Stimulated activated naive CD8-positive, alpha-beta T cell treated with anti-CD3 and anti-CD28 coated beads, Interleukin-15, amount 100 ng/mL, for 72 hours (primary cell): ENCODE data around the gene RANBP1.

Source experiments
- ATAC-seq: fragments of 150-1000 bp; cut with Tn5 transposase; 2 replicates; pipeline ENCODE4 v1.10.0; 2021; ENCODE audit warnings: mild to moderate bottlenecking, moderate library complexity
- DNase-seq, 2 donors: peaks; one replicate each; pipeline ENCODE4 v3.0.0; 2021 to 2022
- H3K27ac Mint-ChIP-seq, 2 donors: one replicate each; pipeline ENCODE4 v1.8.0; 2022; ENCODE audit warnings: mild to moderate bottlenecking in 2 of 2, mixed read lengths in 2 of 2, moderate library complexity in 2 of 2
- H3K27me3 Mint-ChIP-seq: one replicate; pipeline ENCODE4 v1.8.0; 2022; ENCODE audit warnings: mixed read lengths
- H3K4me1 Mint-ChIP-seq: one replicate; pipeline ENCODE4 v1.8.0; 2022; ENCODE audit warnings: mild to moderate bottlenecking, mixed read lengths
- H3K4me3 Mint-ChIP-seq, 2 donors: one replicate each; pipeline ENCODE4 v1.8.0; 2022; ENCODE audit warnings: mild to moderate bottlenecking in 2 of 2, mixed read lengths in 2 of 2, moderate library complexity in 1 of 2
- H3K9me3 Mint-ChIP-seq, 2 donors: one replicate each; pipeline ENCODE4 v1.8.0; 2022; ENCODE audit warnings: mixed read lengths in 2 of 2

RANBP1 gene

DNA sequence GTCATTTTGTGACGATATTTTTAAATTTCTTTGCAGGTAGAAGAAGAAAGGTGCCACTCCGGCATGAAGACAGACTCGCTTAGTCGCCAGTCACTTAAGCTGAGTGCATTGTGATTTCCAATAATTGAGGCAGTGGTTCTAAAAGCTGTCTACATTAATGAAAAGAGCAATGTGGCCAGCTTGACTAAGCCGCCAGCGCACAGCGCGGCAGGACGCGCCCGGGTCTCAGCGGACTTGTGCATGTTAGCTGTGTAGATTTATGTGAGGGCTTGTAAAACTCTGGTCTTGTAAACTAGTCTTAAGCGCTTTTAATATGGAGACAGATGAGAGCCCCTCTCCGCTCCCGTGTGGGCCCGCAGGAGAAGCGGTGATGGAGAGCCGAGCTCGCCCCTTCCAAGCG is 30.3 kb upstream of the RANBP1 start:
- ATAC-seq (no peak), DNase-seq (no peak)
- no peak overlapping the region for H3K27ac Mint-ChIP-seq
- no peaks in the 10 kb centered on the region for H3K27me3 Mint-ChIP-seq
- H3K4me1 Mint-ChIP-seq = peaks cover 94% of the 10 kb centered on the region
- no peaks in the 10 kb centered on the region for H3K9me3 Mint-ChIP-seq
- H3K4me3 Mint-ChIP-seq = no peak overlapping the region

DNA sequence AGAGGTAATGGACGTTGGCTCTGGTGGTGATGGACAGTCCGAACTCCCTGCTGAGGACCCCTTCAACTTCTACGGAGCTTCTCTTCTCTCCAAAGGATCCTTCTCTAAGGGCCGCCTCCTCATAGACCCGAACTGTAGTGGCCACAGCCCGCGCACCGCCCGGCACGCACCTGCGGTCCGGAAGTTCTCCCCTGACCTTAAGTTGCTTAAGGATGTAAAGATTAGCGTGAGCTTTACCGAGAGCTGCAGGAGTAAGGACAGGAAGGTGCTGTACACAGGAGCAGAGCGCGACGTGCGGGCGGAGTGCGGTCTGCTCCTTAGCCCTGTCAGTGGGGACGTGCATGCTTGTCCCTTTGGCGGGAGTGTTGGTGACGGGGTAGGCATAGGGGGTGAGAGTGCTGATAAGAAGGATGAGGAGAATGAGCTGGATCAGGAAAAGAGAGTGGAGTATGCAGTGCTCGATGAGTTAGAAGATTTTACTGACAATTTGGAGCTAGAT is 29.8 kb upstream of the RANBP1 start:
- no peak for ATAC-seq
- Mint-ChIP-seq H3K4me3 (no peak overlapping the region), H3K27me3 (no peaks in the 10 kb centered on the region), H3K9me3 (no peaks in the 10 kb centered on the region), H3K27ac (no peak overlapping the region), H3K4me1 (peaks cover 94% of the 10 kb centered on the region)
- DNase-seq = no peak

DNA sequence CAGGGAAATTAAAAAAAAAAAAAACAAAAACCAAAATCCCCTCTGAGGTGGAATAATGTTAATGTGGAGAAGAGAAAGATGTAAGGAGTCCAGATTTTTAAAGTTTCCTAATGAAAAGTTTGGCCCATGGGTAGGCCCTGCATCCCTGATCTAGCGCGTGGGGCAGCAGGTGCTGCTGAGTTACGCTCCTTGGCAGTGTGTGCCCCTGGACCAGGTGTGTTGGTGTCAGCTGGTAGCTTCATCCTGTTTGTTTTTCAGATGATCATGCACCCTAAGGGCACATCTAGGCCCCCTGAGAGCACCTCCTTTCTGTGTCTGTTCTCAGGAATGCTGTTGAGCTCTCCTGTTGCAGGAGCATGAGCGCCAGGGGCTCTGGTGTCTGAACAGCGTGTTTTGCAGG is 29.1 kb upstream of the RANBP1 start:
- DNase-seq = no peak
- Mint-ChIP-seq H3K27ac (no peak overlapping the region), H3K9me3 (no peaks in the 10 kb centered on the region), H3K4me1 (peaks cover 94% of the 10 kb centered on the region), H3K27me3 (no peaks in the 10 kb centered on the region), H3K4me3 (no peak overlapping the region)
- no peak for ATAC-seq

DNA sequence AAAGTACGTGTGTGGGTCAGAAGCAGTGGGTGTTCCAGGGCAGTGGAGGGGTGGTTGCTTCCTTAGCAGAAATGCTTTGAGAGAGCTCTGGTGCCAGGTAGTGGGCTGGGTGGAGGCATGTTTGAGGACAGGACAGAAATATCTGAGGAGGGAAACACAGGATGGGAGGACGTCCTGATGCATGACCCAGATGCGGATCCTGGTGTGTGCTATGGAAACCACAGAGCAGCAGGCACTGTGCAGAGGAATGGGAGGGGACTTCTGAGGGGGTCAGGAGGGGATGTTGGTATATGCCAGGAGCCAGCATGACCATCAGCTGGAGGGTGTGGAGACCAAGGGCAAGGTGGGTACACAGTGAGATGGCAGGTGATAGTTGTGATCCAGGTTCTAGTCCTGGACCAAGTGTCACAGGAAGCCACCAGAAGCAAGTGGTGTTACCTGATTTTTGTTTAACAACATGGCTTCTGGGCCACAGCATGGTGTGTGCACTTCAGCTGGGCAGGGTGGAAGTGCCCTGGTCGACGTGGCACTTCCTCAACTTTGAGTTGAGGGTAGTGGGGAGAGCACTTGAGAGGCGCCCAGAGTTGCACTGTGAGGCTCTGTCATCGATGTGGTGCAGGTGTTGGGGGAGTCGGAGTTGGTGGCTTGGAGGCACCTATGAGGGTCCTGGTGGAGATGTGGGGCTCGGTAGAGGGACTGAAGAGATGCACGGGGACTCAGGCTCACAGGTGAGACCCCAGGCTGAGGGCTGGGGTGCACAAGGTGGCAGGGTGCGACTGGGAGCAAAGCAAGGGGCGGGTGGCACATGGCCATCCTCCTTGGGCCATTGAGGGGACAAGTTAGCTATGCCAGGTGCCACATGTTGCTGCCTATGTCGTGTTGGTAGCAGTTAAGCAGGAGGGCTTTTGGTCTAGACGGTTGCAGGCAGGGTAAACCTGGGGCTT is 28.3 kb upstream of the RANBP1 start:
- no peak for ATAC-seq
- H3K4me3 Mint-ChIP-seq = no peak overlapping the region
- no peaks in the 10 kb centered on the region for H3K9me3 Mint-ChIP-seq
- DNase-seq = no peak
- H3K4me1 Mint-ChIP-seq = peaks cover 94% of the 10 kb centered on the region
- H3K27ac Mint-ChIP-seq = peak overlapping the region in 1 of 2 donors; percentile 21
- H3K27me3 Mint-ChIP-seq = no peaks in the 10 kb centered on the region

DNA sequence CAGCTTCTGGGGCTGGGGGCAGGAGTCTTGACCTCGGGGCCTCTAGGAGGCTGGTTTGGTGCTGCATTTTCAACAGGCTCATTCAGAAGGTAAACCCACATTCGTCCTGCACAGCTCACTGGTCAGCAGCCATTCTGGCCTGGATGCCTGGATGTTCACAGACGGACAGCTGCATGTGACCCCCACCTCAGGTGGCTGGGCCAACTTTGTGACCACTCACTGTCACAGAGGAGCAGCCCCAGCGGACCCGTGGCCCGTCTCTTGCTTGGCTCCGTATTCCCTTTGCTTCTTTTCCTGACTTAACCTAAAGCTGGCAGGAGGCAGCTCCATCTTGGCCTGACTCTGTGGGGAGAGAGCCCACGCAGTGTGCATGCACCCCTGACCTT is 27.6 kb upstream of the RANBP1 start:
- H3K4me1 Mint-ChIP-seq = peaks cover 92% of the 10 kb centered on the region
- H3K9me3 Mint-ChIP-seq = no peaks in the 10 kb centered on the region
- no peak overlapping the region for H3K4me3 Mint-ChIP-seq
- H3K27ac Mint-ChIP-seq = no peak overlapping the region
- ATAC-seq = no peak
- no peak for DNase-seq
- no peaks in the 10 kb centered on the region for H3K27me3 Mint-ChIP-seq

DNA sequence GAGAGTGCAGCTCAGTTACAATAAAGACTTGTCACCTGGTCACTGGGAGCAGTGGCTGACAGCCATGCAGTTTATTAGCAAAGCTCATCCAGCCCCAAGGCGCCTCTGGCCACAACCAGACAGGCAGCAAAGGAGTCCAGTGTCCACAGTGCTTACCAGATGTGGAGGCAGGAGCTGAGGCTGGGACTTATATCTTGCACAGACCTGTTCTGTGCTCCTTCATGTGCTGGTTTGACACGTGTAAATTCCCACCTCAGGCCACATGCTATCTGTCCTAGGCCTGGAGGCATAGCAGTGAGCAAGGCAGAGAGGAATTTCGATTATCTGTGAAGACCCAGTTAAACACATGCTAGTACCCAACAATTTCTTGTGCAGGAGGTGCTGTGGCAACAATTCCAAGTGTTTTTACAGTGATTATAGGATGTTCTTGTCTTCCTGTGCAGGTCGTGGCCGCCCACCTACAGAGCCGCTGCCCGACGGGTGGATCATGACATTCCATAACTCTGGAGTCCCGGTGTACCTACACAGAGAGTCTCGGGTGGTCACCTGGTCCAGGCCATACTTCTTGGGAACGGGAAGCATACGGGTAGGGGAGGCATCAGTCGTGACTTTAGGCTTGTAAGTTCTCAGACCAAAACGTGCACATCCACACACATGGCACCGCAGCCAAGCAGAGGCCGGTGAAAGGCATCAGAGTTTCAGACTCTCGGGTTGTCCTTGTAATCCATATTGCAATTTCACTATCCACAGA is 26.5 kb upstream of the RANBP1 start:
- H3K27ac Mint-ChIP-seq = peak overlapping the region in 1 of 2 donors; percentile 30
- no peaks in the 10 kb centered on the region for H3K9me3 Mint-ChIP-seq
- DNase-seq = no peak
- H3K4me1 Mint-ChIP-seq = peaks cover 92% of the 10 kb centered on the region
- H3K27me3 Mint-ChIP-seq = no peaks in the 10 kb centered on the region
- H3K4me3 Mint-ChIP-seq = no peak overlapping the region
- no peak for ATAC-seq

DNA sequence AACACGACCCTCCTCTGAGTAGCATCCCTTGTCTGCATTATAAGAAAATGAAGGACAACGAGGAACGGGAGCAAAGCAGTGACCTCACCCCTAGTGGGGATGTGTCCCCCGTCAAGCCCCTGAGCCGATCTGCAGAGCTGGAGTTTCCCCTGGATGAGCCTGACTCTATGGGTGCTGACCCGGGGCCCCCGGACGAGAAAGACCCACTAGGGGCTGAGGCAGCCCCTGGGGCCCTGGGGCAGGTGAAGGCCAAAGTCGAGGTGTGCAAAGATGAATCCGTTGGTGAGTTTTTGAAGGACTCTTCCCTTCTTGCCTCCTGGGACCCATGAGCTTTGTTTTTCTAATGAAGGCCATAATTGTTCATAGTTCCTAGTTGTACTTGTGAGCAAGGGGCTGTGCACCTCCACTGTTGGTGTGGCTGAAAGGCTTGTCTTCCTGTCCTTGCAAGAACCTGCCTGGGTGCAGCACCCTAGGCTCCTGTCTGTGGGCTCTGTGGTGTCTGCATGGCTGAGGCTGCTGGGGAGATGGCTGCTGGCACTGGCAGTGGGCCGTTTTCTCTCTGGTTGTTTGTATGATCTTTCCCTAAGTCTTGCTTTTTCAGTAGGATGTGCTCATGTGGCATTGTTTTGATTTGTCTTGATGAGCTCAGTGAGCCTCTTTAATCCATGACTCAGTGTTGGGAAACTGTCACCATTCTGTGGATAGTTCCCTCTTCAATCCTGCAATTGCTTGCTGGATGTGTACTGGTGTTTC is 25.8 kb upstream of the RANBP1 start:
- Mint-ChIP-seq H3K9me3 (no peaks in the 10 kb centered on the region), H3K4me3 (no peak overlapping the region), H3K27ac (no peak overlapping the region), H3K27me3 (no peaks in the 10 kb centered on the region), H3K4me1 (peaks cover 92% of the 10 kb centered on the region)
- DNase-seq (no peak), ATAC-seq (no peak)

DNA sequence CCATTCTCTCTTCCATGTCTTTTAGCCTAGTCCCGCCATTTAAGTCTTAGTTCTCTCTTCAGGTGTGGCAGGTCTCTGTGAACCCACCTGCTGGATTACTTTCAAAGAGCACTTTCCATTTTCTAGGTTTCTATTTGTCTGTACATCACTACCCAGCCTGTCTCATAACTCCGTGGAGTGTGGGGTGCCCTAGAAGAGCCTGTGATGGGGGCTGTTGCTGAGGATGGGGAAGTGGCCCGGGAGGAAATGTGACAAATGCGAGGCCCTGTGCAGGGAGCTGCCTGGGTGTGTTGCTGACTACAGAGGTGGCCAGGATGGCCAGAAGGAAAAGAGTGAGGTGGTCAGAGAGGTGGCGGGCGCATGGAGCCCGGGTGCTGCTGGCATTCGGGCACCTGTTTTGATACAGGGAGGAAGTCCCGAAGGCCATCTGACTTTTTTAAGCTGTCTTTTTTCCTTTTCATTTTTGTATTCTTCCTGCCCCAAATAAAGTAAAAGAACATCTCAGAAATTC is 25.1 kb upstream of the RANBP1 start:
- Mint-ChIP-seq H3K4me3 (peak overlapping the region; percentile 0 to 37), H3K4me1 (peaks cover 93% of the 10 kb centered on the region)
- peak; percentile 49 for ATAC-seq

DNA sequence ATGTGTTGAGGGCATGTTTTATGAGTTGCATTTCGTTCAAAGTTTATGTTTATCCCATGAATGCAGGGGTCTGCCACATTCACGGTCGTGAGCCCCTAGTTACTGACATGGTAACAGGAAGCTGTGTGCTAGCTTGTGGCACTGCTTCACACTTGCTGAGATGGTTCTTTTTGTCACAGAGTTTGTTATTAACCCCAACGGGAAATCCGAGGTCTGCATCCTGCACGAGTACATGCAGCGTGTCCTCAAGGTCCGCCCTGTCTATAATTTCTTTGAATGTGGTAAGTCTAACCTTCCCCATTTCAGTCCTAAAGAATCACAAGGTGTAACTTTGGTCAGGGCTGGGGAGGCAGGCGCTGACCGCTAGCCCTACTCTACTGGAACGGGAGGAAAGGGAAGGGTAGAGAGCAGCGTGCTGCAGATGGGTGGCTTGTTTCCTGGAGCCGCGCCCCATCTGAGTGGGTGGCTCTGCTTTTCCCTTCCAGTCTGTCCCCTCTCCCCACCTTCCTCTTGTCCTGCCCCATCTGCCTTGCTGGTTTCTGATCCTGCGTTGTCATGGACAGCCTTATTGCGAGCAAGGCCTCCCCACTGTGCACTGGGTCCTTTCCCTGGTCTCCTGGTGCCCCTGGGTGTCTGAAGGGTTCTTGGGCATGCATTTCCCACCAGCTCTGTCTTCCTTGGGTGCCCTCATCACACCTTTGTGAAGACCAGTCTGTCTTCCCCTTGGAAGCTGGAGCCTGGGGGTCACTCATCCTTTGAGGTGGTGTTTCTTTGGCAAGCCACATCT is 24.0 kb upstream of the RANBP1 start:
- Mint-ChIP-seq H3K9me3 (peaks cover under 1 to 8% of the 10 kb centered on the region in 2 donors), H3K4me3 (peak overlapping the region in 1 of 2 donors; percentile 44), H3K27ac (peak overlapping the region in 1 of 2 donors; percentile 80), H3K4me1 (peaks cover 89% of the 10 kb centered on the region), H3K27me3 (no peaks in the 10 kb centered on the region)
- ATAC-seq (no peak), DNase-seq (no peak)

More for the DNA sequence above, 25.1 kb upstream of the RANBP1 start:
- peak overlapping the region in 1 of 2 donors; percentile 35 for H3K27ac Mint-ChIP-seq
- H3K9me3 Mint-ChIP-seq = no peaks in the 10 kb centered on the region
- no peak for DNase-seq
- H3K27me3 Mint-ChIP-seq = no peaks in the 10 kb centered on the region

DNA sequence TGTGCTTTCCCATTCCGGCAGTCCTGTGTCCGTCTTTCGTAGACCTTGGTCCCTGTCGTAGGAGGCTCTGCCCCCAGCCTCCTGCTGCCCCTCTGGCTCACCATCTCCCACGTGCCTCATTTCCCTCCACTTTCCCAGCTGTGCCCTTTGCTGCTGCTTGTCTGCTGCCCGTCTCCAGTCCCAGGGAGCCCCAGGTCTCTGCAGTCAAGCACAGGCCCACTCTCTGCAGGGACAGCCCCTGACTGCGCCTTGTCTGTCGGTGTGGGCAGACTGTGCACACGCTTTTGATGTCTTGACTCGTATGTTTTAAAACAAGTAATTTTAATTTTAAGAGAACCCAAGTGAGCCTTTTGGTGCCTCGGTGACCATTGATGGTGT is 23.4 kb upstream of the RANBP1 start:
- H3K4me1 Mint-ChIP-seq = peaks cover 88% of the 10 kb centered on the region
- DNase-seq (no peak), ATAC-seq (no peak)
- no peaks in the 10 kb centered on the region for H3K27me3 Mint-ChIP-seq
- peak overlapping the region; percentile 21 to 44 for H3K4me3 Mint-ChIP-seq
- H3K9me3 Mint-ChIP-seq = peaks cover 6 to 12% of the 10 kb centered on the region in 2 donors
- H3K27ac Mint-ChIP-seq = peak overlapping the region in 1 of 2 donors; percentile 80

DNA sequence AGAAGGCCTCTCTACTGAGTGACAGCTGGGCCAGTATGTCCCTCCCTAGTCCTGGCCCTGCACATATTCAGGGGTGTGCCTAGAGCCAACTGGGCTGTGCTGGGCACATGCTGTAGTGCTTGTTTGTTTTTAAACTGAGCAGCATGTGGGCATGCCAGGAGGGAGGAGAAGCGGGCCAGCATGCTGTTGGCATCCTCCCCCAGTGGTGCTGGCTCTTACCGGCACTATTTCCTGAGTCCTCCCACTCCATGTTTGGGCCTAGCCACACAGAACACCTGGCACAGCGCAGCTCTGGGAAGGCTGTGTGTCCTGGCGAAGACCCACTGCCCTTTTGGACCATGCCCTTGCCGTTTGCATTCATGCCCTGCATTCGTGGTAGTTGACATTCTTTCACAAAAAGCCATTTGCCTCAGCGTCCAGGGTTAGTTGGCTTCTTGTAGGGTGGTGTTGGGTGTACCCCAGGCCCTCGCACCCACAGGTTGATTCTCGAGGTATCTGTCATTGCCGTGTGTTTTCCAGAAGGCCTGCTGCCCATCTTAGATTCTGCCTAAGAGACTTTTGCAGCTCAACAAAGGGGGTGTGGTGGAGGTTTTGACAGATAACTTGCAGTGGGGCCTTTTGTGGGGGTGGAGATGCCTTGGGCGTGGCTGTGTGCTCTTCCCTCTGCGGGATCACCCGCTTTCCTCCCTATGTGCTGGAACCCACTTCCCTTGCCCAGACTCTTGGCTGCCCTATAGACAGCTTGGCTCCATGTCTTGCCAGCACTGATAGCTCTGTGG is 22.3 kb upstream of the RANBP1 start:
- peak overlapping the region in 1 of 2 donors; percentile 27 for H3K4me3 Mint-ChIP-seq
- H3K9me3 Mint-ChIP-seq = peaks cover 8 to 12% of the 10 kb centered on the region in 2 donors
- DNase-seq (no peak), ATAC-seq (no peak)
- H3K27me3 Mint-ChIP-seq = no peaks in the 10 kb centered on the region
- peaks cover 90% of the 10 kb centered on the region for H3K4me1 Mint-ChIP-seq
- H3K27ac Mint-ChIP-seq = peak overlapping the region; percentile 45 to 85

DNA sequence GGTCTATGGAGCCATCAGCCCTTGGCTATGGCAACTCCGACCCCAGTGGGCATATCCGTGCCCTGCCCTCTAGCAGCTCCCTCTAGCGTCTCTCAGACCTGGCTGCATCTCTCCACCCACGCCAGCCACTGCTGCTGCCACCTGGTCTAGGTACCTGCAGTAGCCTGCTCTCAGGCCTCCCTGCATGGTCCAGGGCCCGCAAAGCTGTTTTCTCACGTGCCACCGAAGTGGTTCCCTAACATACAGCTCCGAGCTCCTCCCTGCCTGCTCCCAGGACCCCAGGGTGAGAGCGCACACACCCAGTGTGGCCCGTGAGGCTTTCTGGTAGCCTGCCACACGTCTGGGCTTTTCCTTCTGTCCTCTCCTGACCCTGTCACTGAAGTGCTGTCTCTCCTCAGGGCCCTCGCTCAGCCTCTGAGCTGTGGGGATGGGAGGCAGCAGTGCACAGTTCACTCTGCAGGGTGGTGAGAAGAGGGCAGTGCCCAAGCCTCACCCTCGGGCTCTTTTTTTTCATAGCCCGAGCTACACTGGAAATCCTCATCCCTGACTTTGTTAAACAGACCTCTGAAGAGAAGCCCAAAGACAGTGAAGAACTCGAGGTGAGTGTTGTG is 21.6 kb upstream of the RANBP1 start:
- Mint-ChIP-seq H3K4me3 (peak overlapping the region in 1 of 2 donors; percentile 27), H3K4me1 (peaks cover 93% of the 10 kb centered on the region), H3K27ac (peak overlapping the region; percentile 45 to 85), H3K9me3 (peaks cover 8 to 12% of the 10 kb centered on the region in 2 donors), H3K27me3 (no peaks in the 10 kb centered on the region)
- ATAC-seq (no peak), DNase-seq (no peak)

DNA sequence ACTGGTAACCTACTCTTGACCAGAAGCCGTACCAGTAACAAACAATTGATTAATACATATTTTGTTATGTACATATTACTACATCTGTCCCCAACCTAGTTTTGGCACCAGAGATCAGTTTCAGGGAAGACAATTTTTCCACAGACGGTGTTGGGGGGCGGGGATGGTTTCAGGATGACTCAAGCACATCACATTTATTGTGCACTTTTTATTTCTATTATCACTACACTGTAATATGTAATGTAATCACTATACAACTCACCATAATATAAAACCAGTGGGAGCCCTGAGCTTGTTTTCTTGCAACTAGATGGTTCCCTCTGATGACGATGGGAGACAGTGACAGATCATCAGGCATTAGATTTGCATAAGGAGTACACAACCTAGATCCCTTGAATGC is 20.4 kb upstream of the RANBP1 start:
- H3K9me3 Mint-ChIP-seq = peaks cover 8 to 12% of the 10 kb centered on the region in 2 donors
- peaks cover 93% of the 10 kb centered on the region for H3K4me1 Mint-ChIP-seq
- DNase-seq (no peak), ATAC-seq (peak; percentile 28)
- H3K27me3 Mint-ChIP-seq = no peaks in the 10 kb centered on the region
- H3K4me3 Mint-ChIP-seq = peak overlapping the region; percentile 44 to 65
- H3K27ac Mint-ChIP-seq = peak overlapping the region in 1 of 2 donors; percentile 81
